GM19239 (cell line): ENCODE results near the gene UBL5.

Source experiments
- DNase-seq: peaks from one replicate; pipeline ENCODE4 v3.0.0; 2011; ENCODE audit warnings: low spot score; ENCODE audit not compliant: insufficient read length
- FAIRE-seq: peaks from 2 replicates; lab custom pipeline; 2011; peaks lifted over from hg19 to GRCh38; lab: Jason Lieb, UNC

Gene UBL5

GRCh38 chr19:9877780-9878510 is 50.2 kb downstream of the UBL5 start:
- DNase-seq (no peak), FAIRE-seq (no peak)

- no peak for FAIRE-seq
Observed at GRCh38 chr19:9878511-9879196, 50.9 kb downstream of the UBL5 start.

More at GRCh38 chr19:9878511-9879196, 50.9 kb downstream of the UBL5 start:
- no peak for DNase-seq
